ENCODE results near the gene EYS.

EYS gene

DNA sequence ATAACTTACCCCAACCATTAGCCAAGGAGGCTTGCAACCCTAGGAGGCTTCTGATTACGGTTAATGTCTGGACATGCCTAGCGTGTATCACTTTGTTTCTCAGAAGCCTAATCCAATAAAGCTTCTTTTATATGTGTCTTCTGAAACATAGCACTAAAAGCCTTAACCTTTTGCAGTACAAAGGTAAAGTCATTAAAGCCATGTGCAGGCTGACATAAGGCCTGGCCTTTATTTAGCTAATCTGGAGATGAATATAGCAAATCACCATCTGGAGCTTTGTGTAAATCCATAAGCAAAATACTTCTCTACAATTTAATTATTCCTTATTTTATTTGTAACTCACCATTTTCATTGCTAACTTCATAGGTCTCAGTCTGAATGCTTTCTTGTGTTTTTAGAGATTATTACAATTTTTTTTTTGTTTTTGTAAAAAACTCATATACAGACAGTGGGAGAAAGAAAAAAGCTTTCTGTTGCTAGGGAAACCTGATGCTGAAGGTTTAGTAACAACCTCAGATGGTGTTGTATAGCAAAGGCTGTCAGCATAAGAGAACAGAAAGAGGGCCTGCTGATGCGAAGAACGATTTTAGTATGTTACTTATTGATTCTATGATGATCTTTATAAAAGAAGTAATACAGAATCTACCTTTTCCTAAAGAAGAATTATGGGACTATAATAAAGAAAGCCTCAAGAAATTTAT, at the start of gene EYS:
TSS of gene EYS (minus strand) at position 101 of the 701 bp plus-strand sequence. CDS start 211,816 bp downstream, outside the sequence.
- DNase-seq (ENCODE audit: insufficient read length, low spot score) (no peak), FAIRE-seq (no peak)

- no peak for DNase-seq (ENCODE audit: insufficient read length, low spot score)
- no peak for FAIRE-seq
Measured at GRCh38 chr6:65746302-65746701, 39.3 kb upstream of the EYS start.

DNA sequence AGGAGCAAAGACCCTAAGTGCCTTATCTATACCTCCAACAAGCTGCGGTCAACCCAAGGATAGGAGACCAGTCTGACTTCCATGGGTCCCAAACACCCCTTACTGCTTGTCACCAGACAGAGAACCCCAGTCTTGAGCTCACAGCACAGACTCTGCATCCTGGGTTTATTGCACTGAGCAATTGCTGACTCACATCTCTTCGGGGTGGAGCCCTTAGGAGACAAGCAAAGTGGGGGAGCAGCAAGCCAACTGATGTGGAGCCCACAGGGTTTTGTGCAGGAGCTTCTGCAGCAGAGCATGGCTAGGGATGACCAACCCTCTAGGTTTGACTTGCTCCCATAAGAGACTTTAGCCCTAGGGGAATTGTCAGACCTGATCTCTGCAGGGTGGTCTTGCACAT, 38.6 kb upstream of the EYS start:
- FAIRE-seq (no peak), DNase-seq (ENCODE audit: insufficient read length, low spot score) (no peak)

DNA sequence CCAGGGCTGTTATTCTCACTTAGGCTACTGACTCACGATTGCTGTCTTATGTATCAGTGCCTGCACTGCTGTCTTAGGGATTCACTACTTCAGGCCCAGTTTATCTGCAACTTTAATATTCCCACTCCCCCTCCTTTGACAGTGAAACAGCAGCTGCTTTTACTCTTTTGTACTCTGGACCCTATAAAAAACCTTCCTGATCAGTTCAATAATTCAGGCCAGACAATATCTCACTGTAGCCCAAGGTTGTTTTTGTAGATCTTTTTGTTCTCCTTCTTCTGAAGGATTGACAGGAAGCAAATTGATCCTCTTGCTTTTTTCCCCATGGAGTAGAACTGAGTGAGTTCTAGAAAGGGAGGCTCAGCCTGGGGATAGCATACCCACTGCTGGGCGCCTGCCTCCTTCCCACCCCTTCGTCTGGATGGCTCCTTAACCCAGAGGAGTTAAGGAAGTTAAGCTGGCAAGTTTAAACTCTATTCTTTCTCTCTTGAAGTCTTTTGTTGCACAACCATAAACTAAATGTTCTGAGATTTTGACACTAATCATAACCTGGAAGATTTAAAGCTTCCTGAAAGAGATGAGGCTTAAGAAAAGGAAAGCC, 22.0 kb upstream of the EYS start:
- no peak for FAIRE-seq
- DNase-seq (ENCODE audit: insufficient read length, low spot score): no peak

GRCh38 chr6:65719101-65719500, 12.1 kb upstream of the EYS start:
- no peak for DNase-seq (ENCODE audit: insufficient read length, low spot score)
- FAIRE-seq: no peak

- FAIRE-seq (no peak), DNase-seq (ENCODE audit: insufficient read length, low spot score) (no peak)
Measured at GRCh38 chr6:65711531-65711930, 4.5 kb upstream of the EYS start.

- FAIRE-seq (no peak), DNase-seq (ENCODE audit: insufficient read length, low spot score) (no peak)
Measured at GRCh38 chr6:65709099-65709830, 2.2 kb upstream of the EYS start.

GRCh38 chr6:65708162-65708561, 1.1 kb upstream of the EYS start:
- FAIRE-seq: no peak
- DNase-seq (ENCODE audit: insufficient read length, low spot score): no peak

DNA sequence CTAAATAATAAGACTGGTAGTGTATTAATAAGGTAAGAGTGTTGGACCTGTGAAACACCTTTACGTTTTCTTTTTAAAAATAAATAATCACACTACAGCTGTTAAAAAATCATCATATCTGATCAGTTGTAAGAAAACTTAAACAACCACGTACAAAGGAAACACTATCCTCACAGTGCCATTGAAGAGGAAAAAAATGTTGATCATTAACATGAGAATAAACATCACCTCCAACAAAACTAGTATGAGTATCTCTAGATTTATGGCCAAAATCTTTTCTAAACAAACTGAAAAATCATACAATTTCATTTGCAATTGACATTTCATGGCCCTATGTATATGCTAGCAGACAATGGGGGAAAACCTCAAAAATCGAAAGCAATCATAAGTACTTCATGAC, 590 bp downstream of the EYS start:
- DNase-seq (ENCODE audit: insufficient read length, low spot score) (no peak), FAIRE-seq (no peak)

DNA sequence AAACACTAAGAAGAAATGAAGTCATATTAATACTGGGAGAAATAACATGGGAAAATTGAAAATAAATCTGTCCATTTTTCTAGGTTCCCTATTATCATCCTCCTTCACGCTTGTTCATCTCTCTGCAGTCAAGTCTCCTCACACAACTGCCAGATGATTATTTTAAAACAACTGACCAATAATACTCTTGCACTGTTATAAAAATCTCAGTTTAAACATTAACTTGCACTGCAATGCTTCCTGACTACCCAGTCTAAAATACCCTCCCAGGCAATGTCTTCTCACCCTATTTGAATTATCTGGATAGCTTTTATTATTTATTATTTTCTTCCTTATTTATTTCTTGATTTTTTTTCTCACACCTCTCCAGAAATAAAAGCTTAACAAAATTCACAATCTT, 5.7 kb downstream of the EYS start:
- FAIRE-seq: no peak
- no peak for DNase-seq (ENCODE audit: insufficient read length, low spot score)

- FAIRE-seq (no peak), DNase-seq (ENCODE audit: insufficient read length, low spot score) (no peak)
Measured at GRCh38 chr6:65700561-65700960, 6.5 kb downstream of the EYS start.

- FAIRE-seq (no peak), DNase-seq (ENCODE audit: insufficient read length, low spot score) (no peak)
Measured at GRCh38 chr6:65692109-65692508, 14.9 kb downstream of the EYS start.

DNA sequence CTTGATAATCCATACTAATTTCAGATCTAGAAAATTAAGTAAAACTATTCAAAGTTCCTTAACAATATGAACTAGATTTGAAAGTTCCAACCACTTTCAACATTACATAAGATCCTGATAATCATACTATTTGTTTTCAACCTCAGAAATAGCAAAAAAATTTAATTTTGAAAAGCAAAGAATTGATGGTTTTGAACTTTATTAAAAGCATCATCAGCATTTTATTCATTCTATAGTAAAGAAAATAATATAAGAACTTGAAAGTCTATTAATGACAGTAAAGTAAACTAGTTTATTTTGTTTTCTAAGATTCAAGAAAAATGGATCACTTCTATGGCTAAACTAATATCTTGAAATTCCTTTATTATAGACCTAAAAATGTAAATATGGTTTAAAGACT, 26.8 kb downstream of the EYS start:
- no peak for DNase-seq (ENCODE audit: insufficient read length, low spot score)
- no peak for FAIRE-seq

DNA sequence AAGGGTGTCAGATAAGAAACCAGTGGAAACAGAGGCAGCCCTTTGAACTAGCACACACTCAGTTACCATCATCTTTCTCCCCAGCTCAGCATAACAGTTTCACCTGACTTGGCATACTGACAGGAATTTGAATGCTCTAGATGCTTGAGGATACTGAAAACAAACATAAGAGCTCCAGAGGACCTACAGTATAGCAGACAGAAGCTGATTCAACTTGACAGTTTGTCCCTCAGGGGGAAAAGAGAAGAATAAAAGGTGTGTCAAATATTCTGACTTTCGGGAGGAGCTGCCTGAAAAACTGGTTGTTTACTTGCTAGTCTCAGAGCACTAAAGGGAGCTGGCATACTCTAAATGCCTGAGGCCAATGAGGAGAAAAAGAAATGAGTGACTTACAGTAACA, 35.1 kb downstream of the EYS start:
- DNase-seq (ENCODE audit: insufficient read length, low spot score) (no peak), FAIRE-seq (no peak)

DNA sequence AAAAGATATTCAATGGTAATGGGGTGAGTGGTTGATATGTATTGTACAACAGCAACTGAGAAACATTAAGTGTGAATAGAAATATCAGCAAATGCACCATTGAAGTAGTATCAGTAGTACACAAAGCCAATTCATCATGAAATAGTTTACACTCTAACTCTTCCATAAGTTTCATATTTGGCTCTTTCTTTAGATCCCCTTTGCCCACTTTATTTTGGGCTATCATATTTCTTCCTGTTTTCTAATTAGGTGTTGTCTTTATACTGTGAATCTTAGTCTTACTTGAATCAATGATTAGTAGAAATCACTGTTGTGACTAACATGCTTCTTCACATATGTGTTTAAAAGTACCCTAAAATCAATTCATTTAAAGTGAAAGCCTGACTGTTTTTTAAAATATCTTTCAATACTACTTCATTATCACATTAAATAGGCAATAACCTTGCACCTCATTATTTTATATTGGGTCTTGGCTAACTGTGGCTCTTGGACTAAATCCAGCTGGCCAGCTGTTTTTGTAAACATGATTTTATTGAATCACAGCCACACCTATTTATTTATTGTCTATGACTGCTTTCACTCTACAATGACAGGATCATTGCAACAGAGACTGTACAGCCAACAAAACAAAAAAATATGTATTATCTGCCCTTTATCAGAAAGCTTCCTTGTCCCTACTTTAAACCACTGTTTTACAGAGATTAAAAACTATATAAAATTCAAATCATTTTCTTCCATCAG, 38.9 kb downstream of the EYS start:
- FAIRE-seq: no peak
- DNase-seq (ENCODE audit: insufficient read length, low spot score): no peak

GRCh38 chr6:65650086-65650485, 56.9 kb downstream of the EYS start:
- no peak for FAIRE-seq
- DNase-seq (ENCODE audit: insufficient read length, low spot score): no peak

GRCh38 chr6:65649392-65649791, 57.6 kb downstream of the EYS start:
- FAIRE-seq: no peak

DNA sequence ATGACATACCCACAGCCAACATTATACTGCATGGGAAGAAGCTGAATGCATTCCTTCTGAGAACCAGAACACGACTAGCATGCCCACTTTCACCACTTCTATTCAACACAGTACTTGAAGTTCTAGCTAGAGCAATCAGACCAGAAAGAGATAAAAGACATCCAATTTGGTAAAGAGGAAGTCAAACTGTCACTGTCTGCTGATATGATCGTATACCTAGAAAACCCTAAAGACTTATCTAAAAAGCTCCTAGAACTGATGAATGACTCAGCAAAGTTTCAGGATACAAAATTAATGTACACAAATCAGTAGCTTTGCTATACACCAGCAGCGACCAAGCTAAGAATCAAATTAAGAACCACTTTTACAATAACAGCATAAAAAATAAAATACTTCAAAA, 60.5 kb downstream of the EYS start:
- no peak for FAIRE-seq
- DNase-seq (ENCODE audit: insufficient read length, low spot score): no peak

More at GRCh38 chr6:65649392-65649791, 57.6 kb downstream of the EYS start:
- DNase-seq (ENCODE audit: insufficient read length, low spot score): no peak

- no peak for FAIRE-seq
- no peak for DNase-seq (ENCODE audit: insufficient read length, low spot score)
Measured at GRCh38 chr6:65642776-65643175, 64.2 kb downstream of the EYS start.

DNA sequence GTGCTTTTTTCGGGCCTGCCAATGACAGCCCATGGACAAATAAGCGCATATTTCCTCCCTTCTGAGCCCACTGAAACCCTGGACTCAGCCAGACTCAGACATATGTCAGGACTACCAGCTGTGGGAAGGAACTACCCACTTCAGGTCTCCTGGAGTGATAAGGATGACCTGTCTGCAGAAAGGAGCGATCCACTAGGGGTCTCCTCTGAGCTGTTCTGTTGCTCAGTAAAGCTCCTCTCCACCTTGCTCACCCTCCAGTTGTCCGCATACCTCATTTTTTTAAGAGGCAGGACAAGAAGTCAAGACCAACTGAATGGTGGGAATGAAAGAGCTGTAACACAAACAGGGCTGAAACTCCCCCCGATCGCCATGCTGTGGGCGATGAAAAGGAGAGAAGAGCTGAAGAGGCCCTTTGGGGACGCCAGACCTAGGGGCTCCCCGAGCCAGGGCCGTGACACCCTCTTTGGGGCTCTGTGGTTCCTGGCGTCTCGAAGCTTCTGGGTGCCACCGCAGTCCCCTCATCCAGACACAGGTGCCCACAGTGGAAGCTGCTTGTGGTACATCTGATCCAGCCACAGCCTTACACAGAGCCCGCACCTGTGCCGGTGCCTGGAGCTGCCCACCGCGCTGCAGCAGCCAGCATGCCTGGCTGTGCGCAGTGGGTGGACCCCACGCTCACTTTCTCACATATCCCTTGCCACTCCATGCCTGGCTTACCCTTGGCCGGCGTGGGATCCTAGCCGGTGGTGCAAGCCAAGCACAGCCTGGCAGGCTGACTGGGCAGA, 68.8 kb downstream of the EYS start:
- no peak for FAIRE-seq
- no peak for DNase-seq (ENCODE audit: insufficient read length, low spot score)

Measured in GM19239 (cell line).